IMR-90 (cell line): ENCODE data around the gene PRKD1.

Source experiments
- CHD1 ChIP-seq: IDR thresholded peaks from 2 replicates; pipeline ENCODE4 v1.6.1; 2012; ENCODE audit warnings: low read depth, low read length, improper control_type of control experiment
- MXI1 ChIP-seq: IDR thresholded peaks from 2 replicates; pipeline ENCODE4 v1.6.1; 2012; ENCODE audit warnings: low read depth, mild to moderate bottlenecking, low read length, moderate library complexity, borderline replicate concordance
- POLR2A ChIP-seq: IDR thresholded peaks from 2 replicates; pipeline ENCODE4 v1.6.1; 2012; ENCODE audit warnings: mild to moderate bottlenecking, low read depth, low read length
- RFX5 ChIP-seq: IDR thresholded peaks from 2 replicates; pipeline ENCODE4 v1.8.0; 2012; ENCODE audit warnings: low read depth, mild to moderate bottlenecking, low read length, moderate library complexity
- TF ChIP-seq, protein P1 (sequence below): conservative IDR thresholded peaks from 2 replicates; pipeline ENCODE4 v1.5.1; 2012; ENCODE audit warnings: mild to moderate bottlenecking, low read depth, low read length, improper control_type of control experiment

DNA sequence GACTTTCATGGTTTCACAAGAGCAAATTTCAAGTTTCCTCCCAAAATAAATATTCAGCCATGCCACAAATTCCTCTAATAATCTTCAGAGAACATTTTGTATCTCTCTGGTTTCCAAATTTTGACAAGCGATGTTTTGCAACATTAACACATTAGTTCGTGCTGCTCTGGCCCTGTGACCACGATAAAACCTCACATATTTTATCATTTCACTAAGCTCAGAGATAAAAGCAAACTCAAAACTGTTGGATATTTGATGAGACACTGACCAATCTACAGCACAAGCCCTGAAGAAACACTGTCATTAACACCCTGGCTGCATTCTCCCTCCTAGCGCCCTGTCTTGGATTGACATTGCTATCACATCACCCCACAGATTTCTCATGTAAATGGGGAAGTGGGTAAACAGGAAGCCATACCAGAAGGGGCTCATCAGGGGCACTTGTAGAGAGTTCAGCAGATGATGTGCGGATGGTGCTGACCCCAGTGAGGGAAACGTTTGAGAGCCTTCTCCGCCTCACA is 264.3 kb downstream of the PRKD1 start:
- TF ChIP-seq, protein P1, sequence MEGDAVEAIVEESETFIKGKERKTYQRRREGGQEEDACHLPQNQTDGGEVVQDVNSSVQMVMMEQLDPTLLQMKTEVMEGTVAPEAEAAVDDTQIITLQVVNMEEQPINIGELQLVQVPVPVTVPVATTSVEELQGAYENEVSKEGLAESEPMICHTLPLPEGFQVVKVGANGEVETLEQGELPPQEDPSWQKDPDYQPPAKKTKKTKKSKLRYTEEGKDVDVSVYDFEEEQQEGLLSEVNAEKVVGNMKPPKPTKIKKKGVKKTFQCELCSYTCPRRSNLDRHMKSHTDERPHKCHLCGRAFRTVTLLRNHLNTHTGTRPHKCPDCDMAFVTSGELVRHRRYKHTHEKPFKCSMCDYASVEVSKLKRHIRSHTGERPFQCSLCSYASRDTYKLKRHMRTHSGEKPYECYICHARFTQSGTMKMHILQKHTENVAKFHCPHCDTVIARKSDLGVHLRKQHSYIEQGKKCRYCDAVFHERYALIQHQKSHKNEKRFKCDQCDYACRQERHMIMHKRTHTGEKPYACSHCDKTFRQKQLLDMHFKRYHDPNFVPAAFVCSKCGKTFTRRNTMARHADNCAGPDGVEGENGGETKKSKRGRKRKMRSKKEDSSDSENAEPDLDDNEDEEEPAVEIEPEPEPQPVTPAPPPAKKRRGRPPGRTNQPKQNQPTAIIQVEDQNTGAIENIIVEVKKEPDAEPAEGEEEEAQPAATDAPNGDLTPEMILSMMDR = no peak
- no peak for TF ChIP-seq RFX5
- no peak for TF ChIP-seq POLR2A
- no peak for TF ChIP-seq MXI1
- no peak for TF ChIP-seq CHD1
